Measurements from ENCODE around the gene ONECUT2. TPM values are rescaled to one million over a fixed set of nuclear protein-coding genes. Genes with fewer than 3 reads are reported as not detected.

The ONECUT2 gene
- total and polyA plus RNA-seq, 9 donors, result 0.03 to 1.1 (median 0.19) TPM

Other genes starting within 250 kb of the ONECUT2 start
- gene ST8SIA3, start 82.8 kb upstream of the ONECUT2 start, total RNA-seq, result 0.09 TPM
- under 1 TPM in 6 of 8 donors, not detected in 2; 0.01 to 0.32 (median 0.17) TPM for gene ST8SIA3, start 82.8 kb upstream of the ONECUT2 start, polyA plus RNA-seq (ENCODE audit: insufficient read depth in 1 of 8, insufficient read length in 8 of 8, low replicate concordance in 1 of 8)
- gene FECH, start 151.3 kb downstream of the ONECUT2 start, total RNA-seq, result 23.0 TPM
- 10 to 100 TPM; 18.4 to 24.5 (median 21.0) TPM for gene FECH, start 151.3 kb downstream of the ONECUT2 start, polyA plus RNA-seq (ENCODE audit: insufficient read depth in 1 of 8, insufficient read length in 8 of 8, low replicate concordance in 1 of 8)
- gene NARS1, start 186.5 kb downstream of the ONECUT2 start, total RNA-seq, result 75.6 TPM
- gene NARS1, start 186.5 kb downstream of the ONECUT2 start, polyA plus RNA-seq (ENCODE audit: insufficient read depth in 1 of 8, insufficient read length in 8 of 8, low replicate concordance in 1 of 8), result 100 to 1,000 TPM in 1 of 8 donors, 10 to 100 TPM in 7; 62.0 to 104 (median 88.0) TPM